CD14-positive monocyte (primary cell): ENCODE measurements around the gene LSG1. TPM values are rescaled to one million over a fixed set of nuclear protein-coding genes. Genes with fewer than 3 reads are reported as not detected.

Experiments
- DNase-seq, 3 donors: peaks; one replicate each; pipeline ENCODE4 v3.0.0-alpha.2; 2011 to 2022
- H2AFZ ChIP-seq: 2 replicates; pipeline ENCODE4 v1.6.0; 2012; ENCODE audit warnings: mild to moderate bottlenecking, low read depth, low read length, inconsistent platforms; ENCODE audit not compliant: insufficient read depth, poor library complexity, severe bottlenecking
- H3K27ac ChIP-seq, 2 donors: 1 replicate in 1 of 2; 2 replicates in 1 of 2; pipeline ENCODE4 v1.5.1; 2012 to 2013; ENCODE audit warnings: low read length in 2 of 2, control low read depth in 1 of 2, inconsistent platforms in 1 of 2, low read depth in 1 of 2, mild to moderate bottlenecking in 1 of 2
- H3K27me3 ChIP-seq, 2 donors: one replicate each; pipeline versions ENCODE4 v1.6.0 to v1.6.1; 2011 to 2013; ENCODE audit warnings: low read length in 2 of 2; ENCODE audit not compliant: control insufficient read depth in 2 of 2, insufficient read depth in 2 of 2
- H3K36me3 ChIP-seq, 2 donors: replicated peaks in 1 of 2; 1 replicate in 1 of 2; 2 replicates in 1 of 2; pipeline versions ENCODE4 v1.5.1 to v1.6.1; 2012 to 2013; ENCODE audit warnings: low read length in 2 of 2, control low read depth in 1 of 2, inconsistent platforms in 1 of 2, mild to moderate bottlenecking in 1 of 2; ENCODE audit not compliant: insufficient read depth in 2 of 2, control insufficient read depth in 1 of 2
- H3K4me1 ChIP-seq, 2 donors: 1 replicate in 1 of 2; 2 replicates in 1 of 2; pipeline versions ENCODE4 v1.5.1 to v1.6.1; 2012 to 2013; ENCODE audit warnings: low read length in 2 of 2, control low read depth in 1 of 2, inconsistent platforms in 1 of 2, mild to moderate bottlenecking in 1 of 2, moderate library complexity in 1 of 2; ENCODE audit not compliant: insufficient read depth in 2 of 2, control insufficient read depth in 1 of 2
- H3K4me2 ChIP-seq: replicated peaks from 2 replicates; pipeline ENCODE3; 2012; ENCODE audit warnings: low read length, moderate library complexity, mild to moderate bottlenecking; ENCODE audit not compliant: poor library complexity, severe bottlenecking; ENCODE audit errors: extremely low read depth
- H3K4me3 ChIP-seq, 3 experiments: fragments of 200-600 bp in 1 of 3; sonication (generic) in 1 of 3; replicated peaks in 1 of 3; 1 replicate in 2 of 3; 2 replicates in 1 of 3; pipeline ENCODE4 v1.5.1; 2011 to 2013; ENCODE audit warnings: low read length in 3 of 3, mild to moderate bottlenecking in 3 of 3, control low read depth in 2 of 3, low read depth in 2 of 3, inconsistent platforms in 1 of 3, moderate library complexity in 1 of 3
- H3K79me2 ChIP-seq: 2 replicates; pipeline ENCODE4 v1.6.0; 2012; ENCODE audit warnings: mild to moderate bottlenecking, control low read depth, inconsistent platforms, low read length, moderate library complexity; ENCODE audit not compliant: insufficient read depth
- H3K9ac ChIP-seq: 2 replicates; pipeline ENCODE4 v1.6.0; 2017; ENCODE audit warnings: low read length, mild to moderate bottlenecking; ENCODE audit not compliant: insufficient read depth, poor library complexity, severe bottlenecking
- H3K9me3 ChIP-seq, 2 donors: replicated peaks in 1 of 2; 1 replicate in 1 of 2; 2 replicates in 1 of 2; pipeline versions ENCODE4 v1.5.1 to v1.6.1; 2012 to 2013; ENCODE audit warnings: low read length in 2 of 2, control low read depth in 1 of 2; ENCODE audit not compliant: control insufficient read depth in 1 of 2, insufficient read depth in 1 of 2
- H4K20me1 ChIP-seq: 2 replicates; pipeline ENCODE4 v1.6.0; 2012; ENCODE audit warnings: mild to moderate bottlenecking, low read length, control low read depth, moderate library complexity; ENCODE audit not compliant: insufficient read depth
- H3K27ac Mint-ChIP-seq, 7 donors: one replicate each; pipeline ENCODE4 v1.8.0; 2020; ENCODE audit warnings: mild to moderate bottlenecking in 7 of 7, mixed read lengths in 7 of 7, moderate library complexity in 6 of 7, inconsistent platforms in 2 of 7
- H3K27me3 Mint-ChIP-seq, 3 donors: one replicate each; pipeline ENCODE4 v1.8.0; 2021 to 2022; ENCODE audit warnings: low read depth in 3 of 3, mild to moderate bottlenecking in 3 of 3, mixed read lengths in 3 of 3, moderate library complexity in 3 of 3, inconsistent platforms in 1 of 3
- H3K36me3 Mint-ChIP-seq, 2 donors: one replicate each; pipeline ENCODE4 v1.8.0; 2020; ENCODE audit warnings: mixed read lengths in 2 of 2, inconsistent platforms in 1 of 2, mild to moderate bottlenecking in 1 of 2
- H3K4me1 Mint-ChIP-seq: one replicate; pipeline ENCODE4 v1.8.0; 2020; ENCODE audit warnings: mild to moderate bottlenecking, mixed read lengths
- H3K4me3 Mint-ChIP-seq, 2 donors: one replicate each; pipeline ENCODE4 v1.8.0; 2020; ENCODE audit warnings: mild to moderate bottlenecking in 2 of 2, mixed read lengths in 2 of 2, moderate library complexity in 1 of 2
- H3K9me3 Mint-ChIP-seq, 7 donors: one replicate each; pipeline ENCODE4 v1.8.0; 2020 to 2022; ENCODE audit warnings: mixed read lengths in 7 of 7, mild to moderate bottlenecking in 6 of 7, moderate library complexity in 6 of 7, inconsistent platforms in 2 of 7
- CTCF ChIP-seq: fragments of 200-600 bp; IDR thresholded peaks from one replicate; pipeline ENCODE4 v1.8.0; 2022; ENCODE audit warnings: antibody characterized with exemption, mild to moderate bottlenecking
- WGBS: methylation state at CpG from one replicate; pipeline ENCODE4 v1.1.5; 2013; ENCODE audit warnings: missing lambda C conversion rate; ENCODE audit not compliant: insufficient coverage; 5-methylcytosine and 5-hydroxymethylcytosine counted together
- intact Hi-C, 2 donors: fragments of 100-400 bp; cut with micrococcal nuclease; formaldehyde crosslinking; loops; one replicate each; pipeline versions ENCODE4 v1.15.0 to v1.15.1; 2023
- polyA plus RNA-seq, 3 donors: library from polyadenylated mRNA; depleted of rRNA in 1 of 3; unstranded in 2 of 3; stranded (reverse) in 1 of 3; fragments of 300-500 nt in 2 of 3; fragments of >200 nt in 1 of 3; fragmentation: Illumina TruSeq in 2 of 3; gene quantifications; 1 replicate in 2 of 3; 2 replicates in 1 of 3; pipeline ENCODE4 v1.2.3, GENCODE V29; 2012 to 2021

The LSG1 gene
- polyA plus RNA-seq, 3 donors, result 6.7 to 30.9 (median 9.9) TPM

- intact Hi-C loops, result no loop called here
- no peak for TF ChIP-seq CTCF
- Mint-ChIP-seq H3K9me3 (peaks cover 0 to 2% (median 0%) of the 10 kb centered on the region in 7 donors), H3K4me3 (no peak overlapping the region), H3K4me1 (peaks cover 7% of the 10 kb centered on the region), H3K36me3 (peaks cover 0 to 3% of the 10 kb centered on the region in 2 donors), H3K27ac (peak overlapping the region in 1 of 7 donors; percentile 3), H3K27me3 (peaks cover 0 to 2% (median 0%) of the 10 kb centered on the region in 3 donors)
- Histone ChIP-seq H3K27me3 (no peaks in the 10 kb centered on the region), H2AFZ (no peak overlapping the region), H3K9me3 (no peaks in the 10 kb centered on the region), H3K27ac (no peak overlapping the region), H3K4me2 (no peak overlapping the region), H3K79me2 (no peaks in the 10 kb centered on the region), H3K4me1 (no peaks in the 10 kb centered on the region), H3K36me3 (no peaks in the 10 kb centered on the region), H3K9ac (no peak overlapping the region), H3K4me3 (no peak overlapping the region), H4K20me1 (no peaks in the 10 kb centered on the region)
- no peak for DNase-seq
- WGBS, result 94% methylated on average over 17 of the region's 26 CpGs
Observed at GRCh38 chr3:194622621-194623340, 49.2 kb downstream of the LSG1 start.

- Histone ChIP-seq H3K36me3 (no peaks in the 10 kb centered on the region), H3K4me1 (no peaks in the 10 kb centered on the region), H3K9me3 (no peaks in the 10 kb centered on the region), H3K79me2 (no peaks in the 10 kb centered on the region), H3K9ac (no peak overlapping the region), H4K20me1 (no peaks in the 10 kb centered on the region), H3K27ac (no peak overlapping the region), H2AFZ (no peak overlapping the region), H3K4me3 (no peak overlapping the region), H3K4me2 (no peak overlapping the region), H3K27me3 (no peaks in the 10 kb centered on the region)
- peaks cover 7% of the 10 kb centered on the region for H3K4me1 Mint-ChIP-seq
- peaks cover 0 to 4% of the 10 kb centered on the region in 2 donors for H3K36me3 Mint-ChIP-seq
- peaks cover 0 to 2% (median 0%) of the 10 kb centered on the region in 7 donors for H3K9me3 Mint-ChIP-seq
- peaks cover 0 to 2% (median 0%) of the 10 kb centered on the region in 3 donors for H3K27me3 Mint-ChIP-seq
- H3K27ac Mint-ChIP-seq, result no peak overlapping the region
- no peak for TF ChIP-seq CTCF
- 88% methylated on average over 14 of the region's 14 CpGs for WGBS
- intact Hi-C loops, result no loop called here
- no peak for DNase-seq
- H3K4me3 Mint-ChIP-seq, result no peak overlapping the region
Observed at GRCh38 chr3:194621947-194622346, 50.0 kb downstream of the LSG1 start.
